HG02943 (cell line): ENCODE measurements around the gene SMIM38.
"Not testable (repeated sequence)": the region's sequence is repeated elsewhere in the genome, so short reads cannot be mapped to it uniquely, and the experiment has no call there.

ENCODE experiments used
- ATAC-seq: cut with Tn5 transposase; IDR thresholded peaks from one replicate; pipeline ENCODE4 v1.9.1; 2021; ENCODE audit warnings: mild to moderate bottlenecking, low read depth, moderate library complexity; ENCODE audit not compliant: unreplicated experiment

The SMIM38 gene

DNA sequence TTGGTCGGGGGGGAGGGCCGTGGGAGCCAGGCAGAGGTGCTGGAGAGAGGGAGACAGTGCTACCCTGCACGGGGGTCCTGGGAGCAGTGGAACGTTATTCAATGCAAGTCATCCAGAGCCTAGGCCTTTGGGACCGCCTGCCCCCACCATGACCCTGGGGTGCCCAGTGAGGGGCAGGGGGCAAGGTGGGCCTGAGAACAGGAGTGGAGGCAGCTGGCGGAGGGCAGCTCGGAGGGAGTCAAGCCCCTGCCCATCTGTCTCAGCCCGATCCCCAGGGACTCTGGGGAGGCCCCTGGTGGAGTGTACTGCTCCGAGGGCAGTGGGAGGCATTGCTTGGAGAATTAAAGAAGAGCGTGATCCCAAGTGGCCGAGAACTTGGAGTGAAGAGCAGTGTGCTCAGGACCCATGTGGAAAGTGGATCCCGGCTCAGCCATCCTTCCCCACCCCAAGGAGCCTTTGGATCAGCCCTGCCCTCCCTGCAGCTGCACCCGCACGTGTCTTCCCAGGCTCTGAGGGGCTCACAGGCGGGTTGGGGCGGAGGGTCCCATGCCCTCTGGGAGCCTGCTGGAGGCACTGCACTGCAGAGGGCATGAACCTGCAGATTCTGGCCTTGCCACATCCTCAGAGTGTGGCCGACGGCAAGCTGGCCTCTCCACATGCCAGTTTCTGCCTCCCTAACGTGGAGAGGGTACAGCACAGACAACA lies 34.0 kb upstream of the SMIM38 start:
- ATAC-seq: no peak

DNA sequence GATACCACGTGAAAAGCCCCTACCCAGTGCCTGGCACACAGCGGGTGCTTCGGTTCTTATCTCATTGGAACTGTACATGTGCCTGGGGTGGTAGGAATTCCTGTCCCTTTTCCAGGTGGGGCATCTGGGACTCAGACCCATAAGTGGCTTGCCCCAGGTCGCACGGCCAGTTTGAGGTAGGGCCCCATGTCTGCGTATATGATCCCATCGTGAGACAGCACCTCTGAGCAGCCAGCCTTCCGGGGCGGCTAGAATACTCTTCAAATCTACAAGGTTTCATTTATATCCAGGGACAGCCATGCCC lies 33.5 kb upstream of the SMIM38 start:
- no peak for ATAC-seq

DNA sequence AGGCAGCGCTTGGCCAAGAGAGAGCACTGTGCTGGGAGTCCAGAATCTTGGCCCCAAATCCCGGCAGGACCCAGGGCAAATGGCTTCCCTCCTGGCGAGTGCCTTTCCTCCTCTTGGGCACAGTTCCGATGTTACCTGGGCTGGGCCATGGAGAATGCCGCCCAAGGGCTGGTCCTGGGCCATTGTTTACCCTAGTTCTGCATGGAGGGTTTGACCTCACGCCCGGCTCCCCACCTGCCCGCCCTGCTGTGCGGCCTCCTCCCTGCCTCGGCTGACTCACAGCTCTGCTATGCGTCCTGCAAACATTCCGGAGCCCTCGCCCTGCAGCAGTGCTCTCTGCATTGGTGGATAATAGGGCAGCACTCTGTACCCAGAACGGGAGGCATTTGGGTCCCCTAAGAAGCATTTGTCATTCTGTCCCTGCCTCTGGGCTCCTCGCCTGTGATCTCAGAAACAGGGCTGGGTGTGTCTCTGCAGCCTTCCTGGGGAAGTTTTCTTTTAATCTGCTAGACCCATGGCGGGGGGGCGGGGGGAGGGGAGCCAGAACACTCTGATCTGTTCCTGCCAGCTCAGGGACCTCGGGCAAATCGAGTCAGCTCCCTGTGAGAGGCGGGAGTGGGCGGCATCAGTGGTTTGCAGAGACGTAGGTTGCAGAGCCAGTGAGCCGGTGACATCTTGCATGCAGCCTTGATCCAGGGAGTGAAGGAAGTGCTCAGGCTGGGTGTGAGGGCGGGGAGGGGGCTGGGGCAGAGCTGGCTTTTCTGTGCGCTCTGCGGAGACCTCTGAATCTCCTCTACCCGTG lies 32.9 kb upstream of the SMIM38 start:
- ATAC-seq: no peak

DNA sequence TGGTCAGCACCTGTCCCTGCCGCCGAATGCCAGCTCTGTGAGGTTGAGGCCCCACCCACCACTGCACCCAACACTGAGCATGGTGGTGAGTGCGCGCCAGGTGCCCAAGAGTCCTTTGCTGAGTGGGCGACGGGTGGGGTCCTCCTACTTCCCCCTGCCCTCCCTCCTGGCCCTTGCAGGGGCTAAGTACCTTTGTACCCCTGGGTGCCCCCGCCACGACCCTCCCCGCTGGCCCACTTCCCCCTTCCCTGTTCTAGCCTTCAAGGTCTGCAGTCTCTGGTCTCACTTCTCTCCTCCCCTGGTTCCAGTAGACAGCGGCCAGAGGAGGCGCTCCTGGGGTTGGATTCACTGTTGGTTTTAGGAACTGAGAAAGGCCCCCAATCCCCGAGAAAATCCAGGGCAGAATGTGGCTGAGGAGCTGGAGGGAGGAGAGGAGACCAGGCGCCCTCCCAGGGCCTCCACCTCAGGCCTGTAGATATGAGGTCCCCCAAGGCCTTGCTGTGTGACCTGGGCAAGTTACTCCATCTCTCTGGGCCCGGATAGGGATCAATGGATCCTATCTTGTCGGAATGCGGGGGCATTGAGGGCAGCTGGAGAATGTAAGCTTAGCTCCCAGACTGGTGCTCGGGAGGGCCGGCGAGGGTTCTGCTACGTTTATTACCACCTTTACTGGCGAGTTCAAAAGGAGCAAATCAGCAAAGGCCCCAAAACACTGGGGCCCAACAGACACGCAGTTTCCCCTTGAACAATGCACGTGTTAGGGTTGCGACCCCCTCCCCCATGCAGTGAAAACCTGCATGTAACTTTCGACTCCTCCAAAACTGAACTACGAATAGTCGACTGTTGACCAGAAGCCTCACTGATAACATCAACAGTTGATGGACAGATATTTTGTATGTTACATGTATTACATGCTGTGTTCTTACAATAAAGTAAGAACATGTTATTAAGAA lies 31.9 kb upstream of the SMIM38 start:
- no peak for ATAC-seq

DNA sequence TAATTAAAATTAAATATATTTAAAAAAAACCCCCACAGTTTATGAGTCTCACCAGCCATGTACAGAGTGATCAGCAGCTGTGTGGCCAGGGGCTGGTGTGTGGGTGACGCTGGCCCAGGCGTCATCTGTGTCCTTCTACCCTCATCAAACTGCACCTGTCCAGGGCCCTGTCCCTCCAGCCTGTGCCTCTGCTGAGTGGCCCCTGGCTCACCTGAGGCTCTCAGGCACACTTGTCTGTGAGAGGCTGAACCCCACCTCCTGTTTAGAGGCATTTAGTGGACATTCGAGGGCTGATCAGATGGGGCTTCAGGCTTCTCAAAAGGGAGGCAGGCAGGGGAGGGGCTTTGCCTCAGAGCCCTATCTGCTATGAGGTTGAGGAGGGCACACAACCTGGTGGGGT lies 29.9 kb upstream of the SMIM38 start:
- ATAC-seq: no peak

DNA sequence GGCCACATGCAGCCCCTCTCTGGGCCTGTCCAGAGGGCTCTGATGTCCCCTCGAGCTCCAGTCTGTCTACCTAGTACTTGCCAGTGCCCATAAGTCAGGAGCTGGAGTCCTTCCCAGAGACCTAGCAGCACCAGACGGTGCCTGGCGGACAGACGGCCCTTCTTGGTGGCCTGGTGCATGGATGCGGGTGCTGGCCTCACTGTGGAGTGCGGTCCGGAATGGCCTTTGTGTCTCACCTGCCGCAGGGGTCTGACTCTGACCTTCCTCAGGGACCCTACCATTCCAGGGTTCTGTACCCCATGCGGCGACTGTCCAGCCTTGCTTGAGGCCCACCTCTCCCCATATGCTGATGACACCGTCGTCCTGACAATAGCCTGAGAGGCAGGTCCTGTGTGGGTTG lies 29.4 kb upstream of the SMIM38 start:
- ATAC-seq: no peak

DNA sequence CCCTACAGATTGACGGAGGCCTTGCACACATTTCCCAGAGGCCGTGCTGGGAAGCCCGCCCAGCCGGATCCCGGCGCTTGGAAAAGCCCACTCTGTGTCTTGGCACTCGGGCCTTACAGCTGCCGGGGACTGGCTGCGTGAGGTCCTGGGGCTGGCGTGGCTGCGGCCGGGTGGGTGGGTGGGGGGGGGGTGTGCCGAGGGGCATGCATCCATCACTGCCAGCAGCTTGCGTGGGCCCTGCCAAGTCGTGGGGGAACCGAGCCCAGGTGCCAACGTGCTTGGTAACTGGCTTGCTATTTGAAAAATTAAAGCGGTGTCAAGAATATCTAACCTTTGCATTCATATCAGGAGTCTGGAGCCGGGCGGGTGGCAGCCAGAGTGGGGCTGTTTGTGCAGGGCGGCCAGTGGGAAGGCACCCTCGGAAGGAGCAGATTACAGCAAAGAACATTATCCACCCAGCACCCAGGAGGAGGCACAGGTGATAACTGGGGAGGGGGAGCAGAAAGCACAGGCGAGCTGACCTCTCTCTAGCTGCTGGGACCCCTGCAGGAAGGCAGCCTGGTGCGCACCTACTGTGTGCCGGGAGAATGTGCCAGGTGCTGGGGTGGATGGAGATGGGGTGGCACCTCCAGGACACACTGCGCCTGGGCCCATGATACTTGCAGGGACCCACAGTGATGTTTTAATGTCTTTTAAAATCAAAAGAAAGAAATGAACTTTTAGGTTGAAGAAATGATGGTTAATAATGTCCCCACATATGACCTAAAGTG lies 28.5 kb upstream of the SMIM38 start:
- ATAC-seq: no peak

DNA sequence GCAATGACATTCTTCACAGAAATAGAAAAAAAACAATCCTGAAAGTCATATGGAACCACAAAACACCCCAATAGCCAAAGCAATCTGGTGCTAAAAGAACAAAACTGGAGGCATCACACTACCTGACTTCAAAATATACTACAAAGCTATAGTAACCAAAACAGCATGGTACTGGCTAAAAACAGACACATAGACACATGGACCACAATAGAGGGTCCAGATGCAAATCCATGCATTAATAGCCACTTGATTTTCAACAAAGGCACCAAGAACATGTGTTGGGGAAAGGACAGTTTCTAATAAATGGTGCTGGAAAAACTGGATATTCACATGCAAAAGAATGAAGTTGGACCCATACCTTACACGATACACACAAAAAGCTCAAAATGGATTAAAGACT lies 27.9 kb upstream of the SMIM38 start:
- ATAC-seq: no peak

DNA sequence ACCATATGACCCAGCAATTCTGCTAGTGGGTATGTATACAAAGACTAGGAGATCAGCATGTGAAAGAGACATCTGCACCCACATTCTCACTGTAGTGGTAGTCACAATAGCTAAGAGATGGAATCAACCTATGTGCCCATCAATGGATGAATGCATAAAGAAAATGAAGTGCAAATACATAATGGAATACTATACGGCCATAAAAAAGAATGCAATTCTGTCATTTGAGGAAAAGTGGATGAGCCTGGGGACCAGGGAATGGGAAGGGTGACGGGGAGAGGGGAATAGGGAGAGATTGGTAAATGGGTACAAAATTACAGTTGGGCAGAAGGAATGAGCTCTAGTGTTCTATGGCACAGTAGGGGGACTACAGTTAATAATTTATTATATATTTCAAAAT lies 26.7 kb upstream of the SMIM38 start:
- ATAC-seq: no peak

DNA sequence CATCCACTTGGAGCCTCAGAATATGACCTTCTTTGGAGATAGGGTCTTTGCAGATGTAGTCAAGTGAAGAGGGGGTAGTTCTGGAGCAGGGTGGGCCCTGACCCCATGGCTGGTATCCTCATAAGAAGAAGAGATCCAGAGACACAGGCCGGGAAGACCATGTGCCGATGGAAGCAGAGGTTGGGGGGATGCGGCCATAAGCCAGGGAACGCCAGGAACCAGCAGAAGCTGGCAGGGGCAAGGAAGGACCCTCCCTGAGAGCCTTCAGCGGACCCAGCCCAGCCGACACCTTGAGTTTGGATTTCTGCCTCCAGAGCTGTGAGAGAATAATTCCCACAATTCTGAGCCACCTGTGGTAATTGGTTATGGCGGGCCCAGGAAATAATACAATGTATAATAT lies 26.1 kb upstream of the SMIM38 start:
- no peak for ATAC-seq

DNA sequence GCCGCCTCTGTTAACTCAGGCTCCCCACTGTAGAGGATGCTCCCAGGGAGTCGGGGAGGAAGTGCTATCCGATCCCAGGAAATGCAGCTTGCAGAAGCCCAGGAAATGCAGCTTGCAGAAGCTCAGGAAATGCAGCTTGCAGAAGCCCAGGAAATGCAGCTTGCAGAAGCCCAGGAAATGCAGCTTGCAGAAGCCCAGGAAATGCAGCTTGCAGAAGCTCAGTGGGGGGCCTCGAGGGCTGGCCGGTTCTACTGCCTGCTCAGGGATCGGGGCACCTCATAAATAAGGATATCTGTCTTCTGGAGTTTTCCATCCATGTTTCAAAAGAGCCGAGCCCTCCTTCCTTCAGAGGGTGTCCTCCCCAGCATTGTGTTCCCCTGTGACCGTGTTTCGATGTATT lies 25.1 kb upstream of the SMIM38 start:
- ATAC-seq: no peak

DNA sequence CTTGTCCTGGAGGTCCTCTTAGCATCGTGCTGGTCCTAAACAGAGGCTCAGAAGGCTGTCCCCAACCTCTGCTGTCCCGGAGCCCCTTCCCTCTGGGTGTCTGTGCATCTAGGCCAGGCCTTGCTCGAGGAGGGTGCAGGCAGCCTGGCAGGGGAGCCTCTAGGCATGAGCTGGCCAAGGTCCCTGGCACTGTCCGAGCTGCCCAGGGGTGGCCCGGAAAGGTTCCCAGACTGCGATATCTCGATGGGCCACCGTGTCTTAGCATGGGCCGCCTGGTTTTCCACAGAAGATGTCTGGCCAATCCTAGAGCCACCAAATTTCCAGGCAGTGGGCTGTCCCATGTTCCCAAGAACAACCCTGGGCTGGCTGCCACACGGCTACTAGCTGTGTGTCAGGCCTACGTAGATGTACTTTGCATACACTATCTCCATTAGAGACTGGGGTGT lies 24.6 kb upstream of the SMIM38 start:
- ATAC-seq: no peak

DNA sequence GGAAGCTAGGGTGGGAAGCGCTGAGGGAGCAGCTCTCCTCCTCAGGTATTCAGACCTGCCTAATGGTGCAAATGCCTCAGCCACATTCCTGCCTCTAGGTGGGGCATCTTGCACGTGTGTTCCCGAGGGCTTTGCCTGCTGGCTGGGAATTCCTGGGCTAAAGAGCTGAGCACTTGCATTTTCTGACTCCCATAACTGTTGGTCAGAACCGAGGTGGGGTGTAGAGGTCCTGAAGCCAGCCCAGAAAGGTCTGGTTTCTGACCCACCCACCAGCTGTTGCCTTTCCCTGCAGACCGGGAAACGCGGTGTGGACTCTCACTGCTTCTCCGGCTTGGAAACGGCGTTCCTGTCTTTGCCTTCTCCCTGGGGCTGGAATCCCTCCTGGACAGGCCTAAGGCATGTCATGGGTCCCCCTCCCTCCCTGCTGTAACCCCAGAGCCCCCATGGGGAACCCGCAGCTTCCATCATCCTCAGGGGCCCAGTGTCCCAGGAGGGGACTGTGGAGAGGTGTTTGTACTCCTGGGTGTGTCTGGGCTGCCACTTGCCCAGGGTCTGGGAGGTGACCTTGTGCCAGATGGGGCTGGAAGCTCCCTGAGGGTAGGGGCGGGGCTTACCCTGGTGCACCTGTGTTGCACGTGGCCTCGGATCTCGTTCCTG lies 24.0 kb upstream of the SMIM38 start:
- ATAC-seq: no peak

DNA sequence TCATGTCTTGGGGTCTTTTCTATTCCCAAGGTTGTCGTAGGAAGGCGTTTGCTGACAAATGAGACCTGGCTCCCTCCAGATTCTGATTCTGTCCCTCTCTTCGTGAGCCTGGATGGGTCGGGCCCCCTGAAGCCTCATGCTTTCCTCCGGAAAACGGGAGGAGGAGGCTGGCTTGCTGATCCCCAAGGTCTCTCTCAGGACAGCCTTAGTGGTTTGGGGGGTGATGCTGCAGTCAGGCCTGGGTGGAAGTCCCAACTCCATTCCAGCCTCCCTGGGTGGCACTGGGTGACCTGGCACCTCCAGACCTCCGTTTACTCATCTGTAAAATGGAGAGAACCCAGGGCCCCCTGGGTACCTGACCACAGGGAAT lies 23.4 kb upstream of the SMIM38 start:
- no peak for ATAC-seq

DNA sequence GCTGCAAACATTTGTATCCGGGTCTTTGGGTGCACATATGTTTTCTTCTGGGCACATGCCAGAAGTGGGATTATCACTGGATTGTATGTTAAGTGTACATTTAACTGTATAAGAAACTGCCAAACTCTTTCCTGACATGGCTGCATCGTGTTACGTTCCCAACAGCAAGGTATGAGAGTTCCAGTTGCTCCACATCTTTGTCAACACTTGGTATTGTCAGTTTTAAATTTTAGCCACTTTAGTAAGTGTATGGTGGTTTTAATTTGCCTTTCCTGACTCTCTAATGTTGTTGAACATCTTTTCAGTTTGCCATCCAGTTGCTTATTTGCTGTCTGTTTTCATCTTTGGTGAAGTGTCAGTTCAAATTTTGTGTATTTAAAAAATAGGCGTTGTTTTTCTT lies 22.5 kb upstream of the SMIM38 start:
- no peak for ATAC-seq

DNA sequence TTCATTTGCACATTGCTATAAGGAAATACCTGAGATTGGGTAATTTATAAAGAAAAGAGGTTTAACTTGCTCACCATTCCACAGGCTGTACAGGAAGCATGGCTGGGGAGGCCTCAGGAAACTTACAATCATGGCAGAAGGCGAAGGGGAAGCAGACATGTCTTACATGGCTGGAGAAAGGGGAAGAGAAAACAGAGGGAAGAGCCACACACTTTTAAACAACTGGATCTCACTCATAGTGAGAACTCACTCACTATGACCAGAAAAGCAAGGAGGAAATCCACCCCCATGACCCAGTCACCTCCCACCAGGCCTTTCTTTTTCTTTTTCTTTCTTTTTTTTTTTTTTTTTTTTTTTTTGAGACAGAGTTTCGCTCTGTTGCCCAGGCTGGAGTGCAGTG lies 21.6 kb upstream of the SMIM38 start:
- ATAC-seq: not testable (repeated sequence)

DNA sequence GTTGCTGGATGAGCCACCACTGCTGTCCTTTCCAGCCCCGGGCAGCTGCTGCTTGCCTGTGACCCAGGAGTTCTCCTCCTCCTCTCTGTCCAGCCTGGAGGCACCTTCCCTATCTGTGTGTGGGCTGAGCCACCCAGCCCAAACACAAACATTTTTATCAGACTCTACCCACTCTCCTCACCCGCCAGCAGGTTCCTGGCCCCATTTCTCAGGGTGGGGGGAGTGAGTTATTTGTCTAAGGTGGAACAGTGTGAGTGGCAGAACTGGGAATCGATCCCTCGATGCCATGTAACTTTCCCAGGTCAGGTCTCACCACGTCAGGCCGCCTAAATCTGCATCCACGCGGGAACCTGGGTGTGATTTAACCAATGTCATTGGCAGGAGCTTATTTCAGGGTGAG lies 20.8 kb upstream of the SMIM38 start:
- no peak for ATAC-seq

DNA sequence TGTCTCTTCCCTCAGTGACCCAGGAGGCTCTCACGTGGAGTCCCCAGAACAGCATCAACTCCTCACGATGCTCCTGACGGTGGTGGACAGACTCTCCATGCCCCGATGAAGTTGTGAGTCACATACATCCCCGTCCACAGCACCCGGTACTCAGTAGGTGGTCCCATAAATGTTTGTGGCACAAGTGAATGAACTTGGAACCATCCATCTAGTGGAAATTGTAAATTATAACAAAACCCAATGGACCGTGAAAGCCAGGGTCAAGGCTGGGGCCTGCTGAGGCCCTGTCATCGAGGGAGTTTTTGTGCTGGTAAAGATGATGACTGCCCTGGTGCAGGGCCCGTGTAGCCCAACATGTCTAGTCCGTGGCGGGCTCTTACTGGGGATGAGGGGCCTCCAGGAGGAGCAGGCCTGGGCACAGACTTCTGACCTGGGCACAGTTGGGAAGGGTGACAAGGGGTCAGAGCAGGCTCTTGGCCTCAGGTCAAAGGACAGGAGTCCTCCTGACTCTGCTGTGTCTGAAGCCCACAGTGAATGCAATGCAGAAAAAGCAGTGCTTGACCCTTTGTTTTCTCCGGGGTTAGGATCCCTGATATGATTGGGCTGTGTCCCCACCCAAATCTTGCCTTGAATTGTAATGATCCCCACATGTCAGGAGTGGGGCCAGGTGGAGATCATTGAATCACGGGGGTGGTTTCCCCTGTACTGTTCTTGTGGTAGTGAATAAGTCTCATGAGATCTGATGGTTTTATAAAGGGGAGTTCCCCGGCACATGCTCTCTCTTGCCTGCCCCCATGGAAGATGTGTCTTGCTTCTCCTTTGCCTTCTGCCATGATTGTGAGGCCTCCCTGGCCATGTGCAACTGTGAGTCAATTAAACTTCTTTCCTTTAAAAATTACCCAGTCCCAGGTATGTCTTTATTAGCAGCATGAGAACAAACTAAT lies 20.0 kb upstream of the SMIM38 start:
- ATAC-seq: no peak

DNA sequence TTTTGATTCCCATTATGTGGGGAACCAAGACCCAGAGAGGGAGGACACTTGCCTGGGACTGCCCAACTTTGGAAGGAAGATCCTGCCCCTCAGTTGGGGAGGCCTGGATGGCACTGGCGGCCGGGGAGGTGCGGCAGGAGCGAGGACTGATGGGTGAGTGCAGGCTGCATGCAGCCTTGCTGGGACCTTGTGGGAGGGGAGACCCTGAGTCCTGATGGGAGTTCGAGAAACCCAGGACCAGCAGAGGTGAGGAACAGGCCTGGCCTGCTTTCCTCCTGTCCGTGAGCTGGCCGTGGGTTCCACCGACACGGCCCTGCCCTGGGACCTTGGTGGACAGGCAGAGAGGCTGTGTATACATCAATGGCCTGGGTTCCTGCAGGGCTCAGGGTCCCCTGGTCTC lies 19.3 kb upstream of the SMIM38 start:
- ATAC-seq: no peak
